Mammary epithelial cell (primary cell): Measurements from ENCODE around the gene STARD10.

Experiments
- EZH2 ChIP-seq: IDR thresholded peaks from 2 replicates; pipeline ENCODE4 v1.6.1; 2012; ENCODE audit warnings: low read length, inconsistent platforms, borderline replicate concordance
- TF ChIP-seq, protein P1 (sequence below), 2 donors: IDR thresholded peaks in 1 of 2; conservative IDR thresholded peaks in 1 of 2; 2 replicates each; pipeline ENCODE4 v1.5.1; 2011 to 2012; ENCODE audit warnings: inconsistent platforms in 2 of 2, low read length in 2 of 2, mild to moderate bottlenecking in 2 of 2, control low read depth in 1 of 2, low read depth in 1 of 2; ENCODE audit not compliant: insufficient read depth in 1 of 2; ENCODE audit errors: extremely low read depth in 1 of 2

DNA sequence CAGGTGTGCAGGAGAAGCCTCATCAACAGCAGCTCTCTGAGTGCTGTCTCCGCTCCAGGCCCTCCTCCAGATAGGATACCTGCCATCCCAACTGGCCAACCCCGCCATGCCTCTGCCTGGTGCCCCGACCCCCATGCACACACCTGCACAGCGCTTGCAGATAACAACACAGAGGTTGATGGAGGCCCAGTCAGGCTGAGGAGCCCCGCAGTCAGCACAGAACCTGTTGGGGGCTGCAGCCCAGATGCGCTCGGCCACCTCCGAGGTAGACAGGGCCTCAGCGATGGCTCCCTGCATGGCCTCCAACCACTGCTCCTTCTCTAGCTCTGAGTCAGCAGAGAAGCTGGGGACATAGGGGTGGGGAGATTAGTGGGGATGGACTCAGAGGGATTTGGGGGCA is 86.8 kb downstream of the STARD10 start:
- TF ChIP-seq, protein P1, sequence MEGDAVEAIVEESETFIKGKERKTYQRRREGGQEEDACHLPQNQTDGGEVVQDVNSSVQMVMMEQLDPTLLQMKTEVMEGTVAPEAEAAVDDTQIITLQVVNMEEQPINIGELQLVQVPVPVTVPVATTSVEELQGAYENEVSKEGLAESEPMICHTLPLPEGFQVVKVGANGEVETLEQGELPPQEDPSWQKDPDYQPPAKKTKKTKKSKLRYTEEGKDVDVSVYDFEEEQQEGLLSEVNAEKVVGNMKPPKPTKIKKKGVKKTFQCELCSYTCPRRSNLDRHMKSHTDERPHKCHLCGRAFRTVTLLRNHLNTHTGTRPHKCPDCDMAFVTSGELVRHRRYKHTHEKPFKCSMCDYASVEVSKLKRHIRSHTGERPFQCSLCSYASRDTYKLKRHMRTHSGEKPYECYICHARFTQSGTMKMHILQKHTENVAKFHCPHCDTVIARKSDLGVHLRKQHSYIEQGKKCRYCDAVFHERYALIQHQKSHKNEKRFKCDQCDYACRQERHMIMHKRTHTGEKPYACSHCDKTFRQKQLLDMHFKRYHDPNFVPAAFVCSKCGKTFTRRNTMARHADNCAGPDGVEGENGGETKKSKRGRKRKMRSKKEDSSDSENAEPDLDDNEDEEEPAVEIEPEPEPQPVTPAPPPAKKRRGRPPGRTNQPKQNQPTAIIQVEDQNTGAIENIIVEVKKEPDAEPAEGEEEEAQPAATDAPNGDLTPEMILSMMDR (conservative IDR thresholded peaks at IDR 0.05 in 1 of 2, IDR thresholded peaks at IDR 0.05 in 1 of 2; ENCODE audit: extremely low read depth in 1 of 2, insufficient read depth in 1 of 2, low read depth in 1 of 2, low read length in 2 of 2), result no peak
- no peak for TF ChIP-seq EZH2
